ENCODE results near the gene PSPN.

DNA sequence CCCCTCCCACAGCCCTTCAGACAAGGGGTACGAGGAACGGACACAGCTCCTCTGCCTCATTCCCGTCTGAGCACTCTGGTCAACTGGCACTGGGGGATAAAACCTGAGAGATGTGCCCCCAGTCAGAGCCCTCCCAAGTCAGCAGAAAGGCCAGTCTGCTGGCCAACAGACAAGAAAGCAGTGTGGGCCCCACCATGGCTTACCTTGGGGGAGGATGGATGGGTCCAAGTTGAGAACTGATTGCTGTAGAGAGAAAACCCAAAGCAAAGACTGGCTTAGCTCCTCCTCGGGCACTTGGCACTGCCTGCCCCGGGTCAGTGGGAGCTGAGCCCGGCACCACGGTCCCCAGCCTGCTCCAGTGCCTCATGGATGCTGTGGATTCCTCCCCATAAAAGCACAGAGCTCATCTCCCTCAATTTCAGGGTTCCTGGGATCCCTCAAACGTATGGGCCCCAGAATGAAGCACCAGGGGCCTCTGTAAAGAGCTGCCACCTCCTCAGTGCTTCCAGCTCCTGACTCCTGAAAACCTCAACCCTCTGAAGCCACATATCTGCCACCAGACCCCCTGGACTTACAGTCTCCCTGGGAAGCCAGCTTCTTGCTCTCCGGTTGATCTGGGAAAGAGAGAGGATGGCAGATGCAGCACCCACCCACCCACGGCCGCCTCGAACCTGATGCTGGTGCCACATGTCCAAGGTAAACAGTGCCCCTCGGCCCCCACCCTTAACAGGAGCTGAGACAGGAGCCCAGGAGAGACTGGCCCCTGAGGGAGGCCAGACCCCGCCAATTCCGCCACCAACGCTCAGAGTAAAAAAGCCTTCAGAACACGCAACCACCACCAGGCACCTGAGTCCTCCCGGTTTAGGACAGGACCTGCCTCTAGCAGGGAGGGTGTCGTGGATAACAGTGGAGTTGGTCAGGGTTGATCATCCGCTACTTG is 45.6 kb upstream of the PSPN start:
- no peak for TF ChIP-seq POLR2AphosphoS5 (IDR thresholded peaks at IDR 0.05)
- TF ChIP-seq, protein P1, sequence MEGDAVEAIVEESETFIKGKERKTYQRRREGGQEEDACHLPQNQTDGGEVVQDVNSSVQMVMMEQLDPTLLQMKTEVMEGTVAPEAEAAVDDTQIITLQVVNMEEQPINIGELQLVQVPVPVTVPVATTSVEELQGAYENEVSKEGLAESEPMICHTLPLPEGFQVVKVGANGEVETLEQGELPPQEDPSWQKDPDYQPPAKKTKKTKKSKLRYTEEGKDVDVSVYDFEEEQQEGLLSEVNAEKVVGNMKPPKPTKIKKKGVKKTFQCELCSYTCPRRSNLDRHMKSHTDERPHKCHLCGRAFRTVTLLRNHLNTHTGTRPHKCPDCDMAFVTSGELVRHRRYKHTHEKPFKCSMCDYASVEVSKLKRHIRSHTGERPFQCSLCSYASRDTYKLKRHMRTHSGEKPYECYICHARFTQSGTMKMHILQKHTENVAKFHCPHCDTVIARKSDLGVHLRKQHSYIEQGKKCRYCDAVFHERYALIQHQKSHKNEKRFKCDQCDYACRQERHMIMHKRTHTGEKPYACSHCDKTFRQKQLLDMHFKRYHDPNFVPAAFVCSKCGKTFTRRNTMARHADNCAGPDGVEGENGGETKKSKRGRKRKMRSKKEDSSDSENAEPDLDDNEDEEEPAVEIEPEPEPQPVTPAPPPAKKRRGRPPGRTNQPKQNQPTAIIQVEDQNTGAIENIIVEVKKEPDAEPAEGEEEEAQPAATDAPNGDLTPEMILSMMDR (IDR thresholded peaks at IDR 0.05), result no peak
- no peak for TF ChIP-seq POLR2A (IDR thresholded peaks at IDR 0.05)
- no peak for TF ChIP-seq EP300 (IDR thresholded peaks at IDR 0.05; ENCODE audit: low read depth)

Measured in transverse colon (tissue), 4 donors.